HUES6 (cell line): ENCODE results near the gene AHSA1.

ENCODE experiments used
- H3K27ac ChIP-seq: 2 replicates; pipeline ENCODE4 v1.7.0; 2013; ENCODE audit warnings: low read depth, mild to moderate bottlenecking, low read length, inconsistent platforms
- H3K27me3 ChIP-seq: 2 replicates; pipeline ENCODE4 v1.6.1; 2013; ENCODE audit warnings: low read length; ENCODE audit not compliant: control insufficient read depth, insufficient read depth
- H3K36me3 ChIP-seq: 2 replicates; pipeline ENCODE4 v1.6.1; 2013; ENCODE audit warnings: low read length; ENCODE audit not compliant: control insufficient read depth, insufficient read depth
- H3K4me1 ChIP-seq: 2 replicates; pipeline ENCODE4 v1.6.1; 2013; ENCODE audit warnings: low read length; ENCODE audit not compliant: control insufficient read depth, insufficient read depth
- H3K4me3 ChIP-seq: 2 replicates; pipeline ENCODE4 v1.5.1; 2013; ENCODE audit warnings: low read depth, low read length
- H3K9ac ChIP-seq: one replicate; pipeline ENCODE4 v1.6.1; 2013; ENCODE audit warnings: mild to moderate bottlenecking, low read length
- H3K9me3 ChIP-seq: 2 replicates; pipeline ENCODE4 v1.6.1; 2013; ENCODE audit warnings: low read depth, low read length; ENCODE audit not compliant: control insufficient read depth, insufficient read depth

The AHSA1 gene

DNA sequence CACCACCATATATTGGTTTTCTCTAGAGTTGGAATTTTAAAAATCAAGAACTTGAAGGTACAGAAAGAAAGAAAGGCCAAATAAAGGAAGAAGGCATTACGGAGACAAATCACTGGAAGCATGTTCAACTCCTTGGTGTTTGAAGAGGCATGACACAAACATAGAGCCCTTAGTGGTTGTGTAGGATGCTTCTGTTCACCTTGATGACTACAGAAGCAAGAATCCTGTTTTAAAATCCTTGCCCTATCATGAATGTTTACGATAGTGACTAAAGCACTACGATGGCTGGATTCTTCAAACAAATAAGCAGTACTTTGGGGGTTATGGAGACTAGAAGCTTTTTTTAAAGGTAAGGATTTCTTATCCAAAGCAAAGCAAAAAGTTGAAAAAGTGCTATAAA is 51.0 kb downstream of the AHSA1 start:
- no peaks in the 10 kb centered on the region for H3K4me1 ChIP-seq
- H3K36me3 ChIP-seq: peaks cover 20% of the 10 kb centered on the region
- no peaks in the 10 kb centered on the region for H3K27me3 ChIP-seq
- no peak overlapping the region for H3K9ac ChIP-seq
- no peak overlapping the region for H3K27ac ChIP-seq
- no peaks in the 10 kb centered on the region for H3K9me3 ChIP-seq
- H3K4me3 ChIP-seq: no peak overlapping the region

DNA sequence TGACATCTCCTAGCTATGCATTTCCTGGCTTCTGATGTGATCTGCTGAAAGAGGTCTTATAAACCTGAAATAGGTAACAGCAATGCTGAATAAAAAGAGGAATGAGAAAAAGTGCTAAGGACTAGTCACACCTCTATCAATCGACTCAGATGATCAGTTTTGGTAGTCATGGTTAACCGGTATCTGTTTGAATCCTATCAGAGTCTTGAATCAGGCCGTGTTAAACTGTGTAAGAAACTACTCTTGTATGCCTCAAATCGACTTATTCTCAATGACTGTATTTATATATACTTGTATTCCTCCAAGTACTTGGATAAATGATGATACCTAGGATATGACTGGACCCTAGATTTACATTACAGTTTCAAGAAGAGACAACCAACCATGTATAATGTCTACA is 51.5 kb downstream of the AHSA1 start:
- Histone ChIP-seq H3K36me3 (peaks cover 25% of the 10 kb centered on the region), H3K4me3 (no peak overlapping the region), H3K27me3 (no peaks in the 10 kb centered on the region), H3K9me3 (no peaks in the 10 kb centered on the region), H3K9ac (no peak overlapping the region), H3K27ac (no peak overlapping the region), H3K4me1 (no peaks in the 10 kb centered on the region)

DNA sequence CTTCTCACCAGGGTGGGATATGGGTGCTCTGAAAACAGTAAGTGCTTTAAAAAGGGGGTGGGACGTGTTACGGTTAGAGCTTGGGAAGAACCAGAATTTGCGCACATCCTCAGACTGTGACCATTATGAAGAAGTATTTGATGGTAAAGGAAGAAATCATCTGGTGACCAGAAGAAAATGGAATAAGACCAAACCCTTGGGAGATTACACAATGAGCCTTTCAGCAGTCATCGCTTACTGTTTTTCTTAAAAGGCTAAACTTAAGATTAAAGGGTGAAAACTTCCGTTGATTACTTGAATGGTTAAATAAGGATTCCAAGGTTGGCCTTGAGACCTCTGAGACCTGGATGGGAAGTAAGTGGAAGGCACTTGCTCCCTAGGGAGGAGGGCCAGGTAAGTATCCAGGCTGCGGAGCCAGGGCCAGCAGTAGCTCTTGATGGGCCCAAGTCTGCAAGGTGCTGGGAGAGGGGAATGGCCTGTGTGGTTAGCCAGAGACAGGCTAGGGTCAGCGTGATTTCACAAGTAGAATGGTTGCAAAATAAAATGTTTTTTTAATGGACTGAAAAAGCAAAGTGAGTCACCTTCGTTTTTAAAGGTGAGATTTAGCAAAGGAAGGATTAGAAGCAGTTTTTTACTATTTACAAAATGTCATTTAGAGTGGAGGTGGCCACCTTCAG is 53.7 kb downstream of the AHSA1 start:
- no peaks in the 10 kb centered on the region for H3K9me3 ChIP-seq
- H3K27me3 ChIP-seq: no peaks in the 10 kb centered on the region
- H3K36me3 ChIP-seq: peaks cover 36% of the 10 kb centered on the region
- H3K4me1 ChIP-seq: no peaks in the 10 kb centered on the region
- no peak overlapping the region for H3K4me3 ChIP-seq
- no peak overlapping the region for H3K27ac ChIP-seq
- no peak overlapping the region for H3K9ac ChIP-seq

DNA sequence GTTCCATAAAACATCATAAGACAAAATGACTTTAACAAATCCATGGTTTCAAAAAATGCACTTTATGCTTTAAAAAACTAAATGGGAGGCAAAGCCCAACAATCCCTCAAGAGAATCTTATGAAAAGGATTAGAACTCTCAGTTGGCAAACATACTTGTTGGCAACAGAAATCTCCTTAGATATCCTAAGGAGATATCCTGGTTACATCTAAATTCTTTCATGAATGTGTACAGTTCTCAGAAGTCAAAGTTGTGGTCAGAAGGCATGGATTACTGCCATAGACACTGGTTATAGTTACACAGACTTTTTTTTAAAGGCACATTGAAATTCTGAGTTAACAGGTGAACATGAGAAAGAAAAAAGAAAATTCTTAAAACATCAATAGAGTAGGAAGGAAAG is 58.2 kb downstream of the AHSA1 start:
- Histone ChIP-seq H3K27ac (no peak overlapping the region), H3K9ac (no peak overlapping the region), H3K4me1 (no peaks in the 10 kb centered on the region), H3K4me3 (no peak overlapping the region), H3K36me3 (peaks cover 60% of the 10 kb centered on the region), H3K27me3 (no peaks in the 10 kb centered on the region), H3K9me3 (no peaks in the 10 kb centered on the region)
